Midbrain (tissue), 1 donor: ENCODE data around the gene VENTX.
"Not testable (repeated sequence)": the region's sequence is repeated elsewhere in the genome, so short reads cannot be mapped to it uniquely, and the experiment has no call there.

Experiments used
- DNase-seq: peaks from one replicate; lab custom pipeline; 2025; lab: John Stamatoyannopoulos, UW

VENTX gene

GRCh38 chr10:133214468-133215410 lies 22.9 kb upstream of the VENTX start:
- DNase-seq, result no peak

- no peak for DNase-seq
These were observed 22.1 kb upstream of the VENTX start for GRCh38 chr10:133215586-133215985.

- DNase-seq, result no peak
These were observed 20.9 kb upstream of the VENTX start for GRCh38 chr10:133216776-133217175.

- no peak for DNase-seq
These were observed 19.7 kb upstream of the VENTX start for GRCh38 chr10:133217800-133218589.

- DNase-seq, result no peak
These were observed 18.8 kb upstream of the VENTX start for GRCh38 chr10:133218891-133219290.

DNA sequence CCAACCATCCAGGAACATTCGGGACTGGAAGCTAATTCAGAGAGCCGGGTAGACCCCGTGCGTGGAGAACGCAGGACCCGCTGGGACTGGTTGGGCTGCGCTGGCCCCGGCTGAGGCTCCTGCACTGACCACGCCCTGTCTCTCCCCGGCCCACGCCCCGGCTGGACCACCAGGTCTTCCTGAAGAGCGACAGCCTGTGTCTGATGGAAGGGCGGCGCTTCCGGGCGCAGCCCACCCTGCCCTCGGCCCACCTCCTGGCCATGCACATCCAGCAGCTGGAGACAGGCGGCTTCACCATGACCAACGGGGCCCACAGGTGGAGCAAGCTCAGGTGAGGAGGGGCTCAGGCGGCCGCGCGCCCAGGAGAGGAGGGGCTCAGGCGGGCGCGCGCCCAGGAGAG lies 17.9 kb upstream of the VENTX start:
- no peak for DNase-seq

DNA sequence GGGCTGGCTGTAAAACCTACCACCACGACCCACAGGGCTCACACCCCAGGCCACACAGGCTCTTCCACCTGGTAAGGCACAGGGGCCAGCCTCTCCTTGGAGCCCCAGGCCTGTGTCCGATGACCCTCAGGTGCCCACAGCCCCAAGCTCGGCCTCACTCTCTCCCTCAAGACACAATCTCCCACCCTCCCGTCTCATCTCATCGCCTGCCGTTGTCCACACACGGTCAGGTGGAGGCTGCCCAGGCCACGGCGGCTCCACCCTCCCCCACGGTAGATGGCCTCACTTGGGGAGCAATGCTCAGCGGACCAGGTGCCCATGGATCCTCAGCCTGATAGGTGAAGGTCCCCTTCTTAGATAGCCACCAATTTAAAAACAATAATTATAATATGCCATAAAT lies 16.3 kb upstream of the VENTX start:
- no peak for DNase-seq

- not testable (repeated sequence) for DNase-seq
These were observed 15.9 kb upstream of the VENTX start for GRCh38 chr10:133221756-133222155.

GRCh38 chr10:133224076-133224475 lies 13.6 kb upstream of the VENTX start:
- DNase-seq, result no peak

DNA sequence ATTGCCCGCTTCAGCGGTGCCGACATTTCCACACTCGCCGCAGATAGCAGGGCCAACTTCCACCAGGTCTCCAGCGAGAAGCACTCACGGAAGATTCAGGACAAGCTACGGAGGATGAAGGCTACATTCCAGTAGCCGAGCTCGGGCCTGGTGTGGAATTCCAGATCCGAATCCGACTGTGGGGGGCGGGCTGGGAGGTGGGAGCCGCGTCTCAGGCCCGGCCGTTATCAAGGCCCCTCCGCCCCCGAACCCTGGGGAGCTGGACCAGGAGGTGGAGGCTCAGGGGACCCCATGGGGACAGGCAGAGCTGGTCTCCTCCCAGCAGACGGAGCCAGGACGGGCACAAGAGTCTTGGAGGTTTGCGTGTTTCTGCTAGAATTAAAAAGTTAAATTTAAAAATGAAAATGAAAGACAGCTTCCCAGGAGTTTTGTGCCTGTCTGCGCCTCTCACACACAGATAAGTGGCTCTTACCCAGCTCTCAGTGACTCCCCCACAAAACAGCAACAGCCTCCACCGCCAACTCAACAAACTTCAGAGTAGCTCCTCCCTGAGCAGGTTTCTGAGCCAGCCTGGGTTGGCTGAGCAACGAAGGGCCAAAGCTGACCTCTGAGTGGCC lies 12.8 kb upstream of the VENTX start:
- peak; percentile 20 for DNase-seq

- peak; percentile 12 for DNase-seq
These were observed 11.9 kb upstream of the VENTX start for GRCh38 chr10:133225707-133226191.

DNA sequence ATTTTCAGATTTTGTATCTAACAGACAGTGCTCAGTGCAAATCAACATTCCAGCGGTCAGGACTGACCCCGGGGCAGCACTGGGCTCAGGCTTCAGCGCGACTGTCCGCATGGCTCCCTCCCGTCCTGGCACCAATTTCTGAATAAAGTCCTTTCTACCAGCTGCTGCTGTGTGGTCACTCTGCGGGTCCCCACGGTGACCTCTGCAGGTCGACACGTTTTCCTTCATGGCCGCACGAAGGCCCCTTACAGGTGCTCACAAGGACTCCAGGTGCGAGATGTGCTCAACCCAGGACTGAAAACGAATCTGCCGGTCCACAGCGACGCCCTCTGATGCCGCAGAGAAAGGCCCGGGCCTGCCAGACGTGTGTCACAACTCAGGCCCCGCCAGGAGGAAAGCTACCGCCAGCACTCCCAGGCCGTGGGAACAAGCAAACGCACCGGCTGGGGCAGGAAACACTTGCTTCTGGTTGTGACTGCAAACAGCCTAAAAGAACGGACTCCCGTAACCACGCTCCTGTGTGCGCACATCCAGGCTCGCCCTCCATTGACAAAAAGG lies 11.3 kb upstream of the VENTX start:
- no peak for DNase-seq

DNA sequence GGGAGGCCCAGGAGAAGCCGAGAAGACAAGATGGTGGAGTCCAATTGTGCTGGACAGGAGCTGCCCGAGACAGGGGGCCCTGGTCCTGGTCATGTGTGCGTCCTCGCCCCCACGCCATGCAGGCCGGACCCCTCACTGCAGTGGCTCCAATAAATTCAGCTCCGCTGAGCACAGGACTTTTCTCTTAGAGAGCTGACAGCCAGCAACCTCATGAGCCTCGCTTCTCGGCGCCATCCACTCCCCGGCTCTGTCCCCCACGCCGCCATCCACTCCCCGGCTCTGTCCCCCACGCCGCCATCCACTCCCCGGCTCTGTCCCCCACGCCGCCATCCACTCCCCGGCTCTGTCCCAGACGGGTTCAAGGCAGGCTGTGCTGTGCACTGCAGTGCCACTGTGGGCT lies 10.4 kb upstream of the VENTX start:
- no peak for DNase-seq

DNA sequence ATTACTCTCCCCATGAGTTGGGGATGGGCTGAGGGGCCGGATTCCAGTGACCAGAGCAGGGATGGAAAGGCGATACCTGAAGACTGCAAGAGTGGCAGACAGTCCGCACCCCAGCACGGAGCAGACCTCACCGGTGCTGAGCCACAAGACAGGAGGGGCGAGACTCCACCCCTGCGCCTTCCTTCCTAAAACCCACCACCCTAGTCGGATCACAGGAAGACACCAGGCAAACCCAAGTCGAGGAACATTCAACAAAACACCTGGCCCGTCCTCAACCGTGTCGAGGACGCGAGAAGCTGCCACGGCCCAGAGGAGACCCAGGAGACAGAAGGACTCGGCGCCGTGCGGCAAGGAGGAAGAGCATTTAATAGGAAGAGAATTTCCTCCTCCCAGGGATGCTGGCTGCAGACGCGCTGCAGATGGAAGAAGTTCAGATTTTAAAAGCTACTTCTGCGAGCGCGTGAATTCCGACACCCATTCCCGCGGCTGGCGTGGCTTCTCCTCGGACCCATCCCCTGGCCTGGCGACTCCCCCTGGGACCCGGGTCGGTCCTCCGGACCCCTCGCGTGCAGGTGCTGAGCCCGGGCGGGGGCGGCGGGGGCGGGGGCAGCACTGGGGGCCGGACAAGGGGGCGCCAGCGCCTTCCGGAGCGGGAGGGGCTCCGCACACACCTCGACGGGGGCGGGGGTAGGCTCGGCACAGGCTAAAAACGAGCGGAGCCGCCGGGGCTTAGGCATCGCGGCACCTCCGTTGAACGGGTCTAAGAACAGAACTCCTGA lies 8.2 kb upstream of the VENTX start:
- no peak for DNase-seq

- DNase-seq, result no peak
These were observed 7.7 kb upstream of the VENTX start, which contains the start of gene UTF1 for GRCh38 chr10:133230044-133230361. TSS of gene UTF1 (plus strand) at chr10:133230217. CDS start at chr10:133230289, 72 bp downstream.

DNA sequence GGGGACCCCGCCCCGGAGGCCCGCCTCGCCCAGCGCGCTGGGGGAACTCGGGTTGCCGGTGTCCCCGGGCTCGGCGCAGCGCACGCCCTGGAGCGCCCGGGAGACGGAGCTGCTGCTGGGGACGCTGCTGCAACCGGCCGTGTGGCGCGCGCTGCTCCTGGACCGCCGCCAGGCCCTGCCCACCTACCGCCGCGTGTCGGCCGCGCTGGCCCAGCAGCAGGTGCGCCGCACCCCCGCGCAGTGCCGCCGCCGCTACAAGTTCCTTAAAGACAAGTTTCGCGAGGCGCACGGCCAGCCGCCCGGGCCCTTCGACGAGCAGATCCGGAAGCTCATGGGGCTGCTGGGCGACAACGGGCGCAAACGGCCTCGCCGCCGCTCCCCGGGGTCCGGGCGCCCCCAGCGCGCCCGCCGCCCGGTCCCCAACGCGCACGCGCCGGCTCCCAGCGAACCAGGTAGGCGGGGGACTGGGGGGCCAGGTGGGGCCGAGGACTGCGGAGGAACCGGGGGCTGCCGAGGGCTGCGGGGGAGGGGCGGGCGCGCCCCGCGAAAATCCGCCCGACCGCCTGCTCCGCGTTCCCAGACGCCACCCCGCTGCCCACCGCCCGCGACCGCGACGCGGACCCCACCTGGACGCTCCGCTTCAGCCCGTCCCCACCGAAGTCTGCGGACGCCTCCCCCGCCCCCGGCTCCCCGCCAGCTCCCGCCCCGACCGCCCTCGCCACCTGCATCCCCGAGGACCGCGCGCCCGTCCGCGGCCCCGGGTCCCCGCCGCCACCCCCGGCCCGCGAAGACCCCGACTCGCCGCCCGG lies 7.1 kb upstream of the VENTX start:
- DNase-seq, result no peak

DNA sequence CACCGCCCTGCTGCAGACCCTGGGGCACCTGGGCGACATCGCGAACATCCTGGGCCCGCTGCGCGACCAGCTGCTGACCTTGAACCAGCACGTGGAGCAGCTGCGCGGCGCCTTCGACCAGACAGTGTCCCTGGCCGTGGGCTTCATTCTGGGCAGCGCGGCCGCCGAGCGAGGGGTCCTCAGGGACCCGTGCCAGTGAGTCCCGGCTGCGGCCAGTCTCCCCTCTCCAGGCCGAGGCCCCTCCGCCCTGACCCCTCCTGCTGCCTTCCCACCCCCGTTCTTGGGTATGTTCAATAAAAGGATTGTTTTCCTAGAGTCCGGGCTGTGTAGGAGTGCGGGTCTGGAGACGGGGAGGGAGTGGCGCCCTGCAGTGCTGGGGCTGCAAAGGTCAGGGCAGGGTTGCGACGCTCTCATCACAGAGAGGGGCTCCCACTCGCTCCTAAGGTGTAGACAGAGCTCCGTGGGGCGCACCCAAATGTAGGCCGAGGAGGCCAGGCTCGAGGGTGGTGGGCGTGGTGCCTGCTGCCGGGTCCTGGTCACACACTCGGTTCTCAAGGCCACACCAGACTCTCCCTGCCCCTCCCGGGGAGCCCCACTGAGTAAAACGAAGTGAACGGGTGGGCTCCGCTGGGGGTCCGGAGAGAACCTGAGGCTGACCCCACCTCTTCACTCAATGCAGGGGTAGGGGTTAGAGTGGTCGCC lies 6.3 kb upstream of the VENTX start:
- no peak for DNase-seq

DNA sequence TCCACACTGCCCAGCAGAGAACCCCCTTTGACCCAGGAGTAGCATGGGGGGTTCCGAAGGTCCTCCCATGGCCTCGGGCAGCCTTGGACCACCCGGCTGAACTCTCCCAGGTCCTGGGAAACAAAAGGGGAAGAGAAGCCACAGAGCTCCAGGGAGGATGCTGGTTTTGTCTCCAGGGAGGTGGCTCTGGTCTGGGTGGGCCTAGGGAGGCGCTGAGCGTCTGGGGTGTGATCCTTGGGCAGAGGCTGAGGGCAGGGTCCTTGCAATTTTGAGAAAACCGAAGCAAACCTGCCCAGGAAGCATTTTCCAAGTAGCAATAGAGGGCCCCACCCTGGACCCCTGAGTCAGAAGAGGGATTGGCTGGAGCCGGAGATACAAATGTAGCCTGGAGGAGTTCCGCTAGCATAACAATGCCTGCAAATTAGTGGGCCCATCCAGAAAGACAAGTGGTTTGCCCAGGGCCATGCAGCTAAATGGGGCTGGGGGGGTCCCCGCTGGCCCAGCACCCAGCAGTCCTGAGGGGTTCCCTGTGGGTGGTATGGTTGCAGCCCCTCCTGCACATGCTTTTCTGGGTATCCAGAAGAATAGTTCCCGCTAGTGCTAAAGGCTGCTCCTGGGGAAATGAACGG lies 5.6 kb upstream of the VENTX start:
- no peak for DNase-seq

- not testable (repeated sequence) for DNase-seq
These were observed 2.9 kb upstream of the VENTX start for GRCh38 chr10:133234796-133235195.
